Measurements from ENCODE around the gene KCNN3.

KCNN3 gene

GRCh38 chr1:154733621-154734020, 136.5 kb downstream of the KCNN3 start:
- no peak for DNase-seq (ENCODE audit: low read depth in 4 of 4, low spot score in 1 of 4)

- DNase-seq (ENCODE audit: low read depth in 4 of 4, low spot score in 1 of 4) = no peak
Measured at GRCh38 chr1:154730986-154731489, 139.0 kb downstream of the KCNN3 start.

- no peak for DNase-seq (ENCODE audit: low read depth in 4 of 4, low spot score in 1 of 4)
Measured at GRCh38 chr1:154730259-154730658, 139.8 kb downstream of the KCNN3 start.

GRCh38 chr1:154729577-154729976, 140.5 kb downstream of the KCNN3 start:
- DNase-seq (ENCODE audit: low read depth in 4 of 4, low spot score in 1 of 4) = no peak

- no peak for DNase-seq (ENCODE audit: low read depth in 4 of 4, low spot score in 1 of 4)
Measured at GRCh38 chr1:154729031-154729442, 141.0 kb downstream of the KCNN3 start.

GRCh38 chr1:154726896-154727753, 143.0 kb downstream of the KCNN3 start:
- DNase-seq (ENCODE audit: low read depth in 4 of 4, low spot score in 1 of 4) = no peak

GRCh38 chr1:154726443-154726842, 143.6 kb downstream of the KCNN3 start:
- DNase-seq (ENCODE audit: low read depth in 4 of 4, low spot score in 1 of 4) = no peak

GRCh38 chr1:154725865-154726264, 144.2 kb downstream of the KCNN3 start:
- no peak for DNase-seq (ENCODE audit: low read depth in 4 of 4, low spot score in 1 of 4)

- DNase-seq (ENCODE audit: low read depth in 4 of 4, low spot score in 1 of 4) = no peak
Measured at GRCh38 chr1:154720328-154721297, 149.5 kb downstream of the KCNN3 start.

- no peak for DNase-seq (ENCODE audit: low read depth in 4 of 4, low spot score in 1 of 4)
Measured at GRCh38 chr1:154719586-154720327, 150.3 kb downstream of the KCNN3 start.

- DNase-seq (ENCODE audit: low read depth in 4 of 4, low spot score in 1 of 4) = no peak
Measured at GRCh38 chr1:154718566-154718965, 151.5 kb downstream of the KCNN3 start.

GRCh38 chr1:154717528-154717924, 152.6 kb downstream of the KCNN3 start:
- no peak for DNase-seq (ENCODE audit: low read depth in 4 of 4, low spot score in 1 of 4)

GRCh38 chr1:154716614-154717527, 153.2 kb downstream of the KCNN3 start:
- no peak for DNase-seq (ENCODE audit: low read depth in 4 of 4, low spot score in 1 of 4)

- no peak for DNase-seq (ENCODE audit: low read depth in 4 of 4, low spot score in 1 of 4)
Measured at GRCh38 chr1:154716011-154716410, 154.1 kb downstream of the KCNN3 start.

- DNase-seq (ENCODE audit: low read depth in 4 of 4, low spot score in 1 of 4) = no peak
Measured at GRCh38 chr1:154715385-154715784, 154.7 kb downstream of the KCNN3 start.

- no peak for DNase-seq (ENCODE audit: low read depth in 4 of 4, low spot score in 1 of 4)
Measured at GRCh38 chr1:154714638-154715037, 155.4 kb downstream of the KCNN3 start.

- no peak for DNase-seq (ENCODE audit: low read depth in 4 of 4, low spot score in 1 of 4)
Measured at GRCh38 chr1:154714052-154714623, 155.9 kb downstream of the KCNN3 start.

- DNase-seq (ENCODE audit: low read depth in 4 of 4, low spot score in 1 of 4) = no peak
Measured at GRCh38 chr1:154713005-154713404, 157.1 kb downstream of the KCNN3 start.

- DNase-seq (ENCODE audit: low read depth in 4 of 4, low spot score in 1 of 4) = no peak
Measured at GRCh38 chr1:154712166-154712810, 157.8 kb downstream of the KCNN3 start.
